Measurements from ENCODE around the gene MROH9.

MROH9 gene

GRCh38 chr1:171081763-171082201 lies 146.4 kb downstream of the MROH9 start:
- no peak for DNase-seq (ENCODE audit: low read depth in 3 of 3)

- DNase-seq (ENCODE audit: low read depth in 3 of 3), result no peak
Observed at GRCh38 chr1:171082606-171083005, 147.3 kb downstream of the MROH9 start.

DNA sequence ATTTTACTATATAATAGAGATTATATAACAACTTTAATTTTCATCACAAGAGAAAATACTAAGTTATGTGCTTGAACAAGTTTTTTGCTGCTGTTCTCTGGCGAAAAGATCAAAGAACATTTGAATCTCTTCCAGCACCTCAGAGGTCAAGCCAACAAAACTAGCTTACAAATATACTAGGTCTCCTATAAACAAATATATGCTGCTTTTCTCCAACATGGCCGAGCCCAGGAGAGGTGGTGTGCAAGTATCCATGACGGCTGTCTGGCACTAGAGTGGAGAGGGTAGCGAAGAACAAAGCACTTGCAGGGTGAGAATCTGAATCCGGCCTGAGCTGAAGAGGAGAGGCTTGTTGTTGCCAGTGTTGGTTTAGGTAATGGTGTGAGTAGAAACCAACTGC lies 147.9 kb downstream of the MROH9 start:
- DNase-seq (ENCODE audit: low read depth in 3 of 3), result no peak

DNA sequence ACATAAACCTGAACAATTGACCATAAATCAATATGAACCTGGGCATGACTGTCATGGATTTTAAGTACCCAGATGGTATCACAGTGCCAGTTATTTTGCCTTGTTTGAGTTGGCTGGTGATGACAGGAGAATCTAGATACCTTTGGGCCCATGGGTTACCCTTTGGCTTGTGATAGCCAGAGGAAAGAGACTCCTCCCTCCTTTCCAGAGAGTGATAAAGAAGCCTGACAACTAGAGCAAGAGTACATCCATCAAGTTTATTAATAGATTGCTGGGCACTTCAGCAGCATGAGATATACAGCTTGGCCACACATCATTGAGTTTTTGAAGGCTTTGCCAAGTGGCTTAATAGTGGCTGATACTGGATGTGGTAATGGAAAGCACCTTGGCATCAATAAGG lies 148.8 kb downstream of the MROH9 start:
- DNase-seq (ENCODE audit: low read depth in 3 of 3), result no peak

DNA sequence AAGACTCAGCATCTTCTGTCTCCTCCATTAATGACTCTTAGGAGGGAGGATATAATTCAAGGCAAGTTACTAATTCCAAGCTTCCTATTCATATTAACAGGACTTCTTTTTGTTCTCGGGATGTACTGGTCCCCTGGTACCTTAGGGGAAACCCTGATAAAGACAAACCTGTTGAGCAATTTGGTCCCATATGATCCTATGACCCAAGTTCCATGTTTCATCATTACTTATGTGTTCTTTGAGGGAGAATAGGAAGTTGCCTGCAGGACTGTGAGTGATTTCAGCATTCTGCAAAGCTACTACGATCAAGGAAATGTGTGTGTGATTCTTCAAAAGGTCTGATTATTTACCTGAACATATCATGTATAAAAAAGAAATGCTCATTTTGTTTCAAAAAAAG lies 149.5 kb downstream of the MROH9 start:
- no peak for DNase-seq (ENCODE audit: low read depth in 3 of 3)

- no peak for DNase-seq (ENCODE audit: low read depth in 3 of 3)
Observed at GRCh38 chr1:171087896-171088295, 152.6 kb downstream of the MROH9 start.

- DNase-seq (ENCODE audit: low read depth in 3 of 3), result no peak
Observed at GRCh38 chr1:171090604-171091003, 155.3 kb downstream of the MROH9 start, which contains the start of gene FMO3. Gene FMO3, plus strand, starts transcription at chr1:171090905. Its CDS starts 1,754 bp downstream, at chr1:171092659.

DNA sequence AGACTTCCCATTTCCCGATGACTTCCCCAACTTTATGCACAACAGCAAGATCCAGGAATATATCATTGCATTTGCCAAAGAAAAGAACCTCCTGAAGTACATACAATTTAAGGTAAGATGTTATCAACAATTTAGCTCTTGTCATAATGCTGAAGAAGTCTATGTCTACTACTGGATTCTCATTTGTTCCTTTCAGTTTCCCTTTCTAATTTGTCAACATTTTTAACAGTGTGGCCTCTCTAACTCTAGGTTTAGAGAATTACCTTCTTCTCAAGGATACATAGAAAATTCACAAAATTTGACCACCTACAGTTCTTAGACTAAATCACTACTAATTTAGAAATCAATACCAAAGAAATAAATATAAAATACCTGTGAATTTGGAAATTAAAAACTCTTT lies 168.5 kb downstream of the MROH9 start:
- DNase-seq (ENCODE audit: low read depth in 3 of 3), result no peak

DNA sequence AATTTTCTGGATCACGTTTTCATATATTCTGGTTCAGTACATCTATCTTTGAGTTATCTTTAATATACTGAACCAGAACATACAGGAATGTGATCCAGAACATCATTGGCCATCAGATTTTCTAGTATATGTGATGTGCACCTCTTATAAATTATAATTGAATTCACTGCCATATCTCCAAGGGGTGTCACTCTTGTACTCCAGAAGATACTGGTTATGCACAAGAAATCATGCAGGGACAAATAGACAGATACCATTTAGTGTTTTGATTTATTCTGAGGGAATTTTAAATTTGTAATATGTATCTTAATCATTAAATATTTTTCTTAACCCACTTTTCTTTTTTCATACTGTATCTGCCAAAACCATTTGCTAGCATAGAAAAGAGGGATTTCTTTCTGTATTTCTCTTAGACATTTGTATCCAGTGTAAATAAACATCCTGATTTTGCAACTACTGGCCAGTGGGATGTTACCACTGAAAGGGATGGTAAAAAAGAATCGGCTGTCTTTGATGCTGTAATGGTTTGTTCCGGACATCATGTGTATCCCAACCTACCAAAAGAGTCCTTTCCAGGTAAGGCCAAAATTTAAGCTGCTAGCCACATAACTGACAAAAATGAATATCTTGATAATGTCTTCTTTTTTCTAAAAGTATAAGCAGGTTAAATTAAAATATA lies 172.1 kb downstream of the MROH9 start:
- DNase-seq (ENCODE audit: low read depth in 3 of 3), result no peak

DNA sequence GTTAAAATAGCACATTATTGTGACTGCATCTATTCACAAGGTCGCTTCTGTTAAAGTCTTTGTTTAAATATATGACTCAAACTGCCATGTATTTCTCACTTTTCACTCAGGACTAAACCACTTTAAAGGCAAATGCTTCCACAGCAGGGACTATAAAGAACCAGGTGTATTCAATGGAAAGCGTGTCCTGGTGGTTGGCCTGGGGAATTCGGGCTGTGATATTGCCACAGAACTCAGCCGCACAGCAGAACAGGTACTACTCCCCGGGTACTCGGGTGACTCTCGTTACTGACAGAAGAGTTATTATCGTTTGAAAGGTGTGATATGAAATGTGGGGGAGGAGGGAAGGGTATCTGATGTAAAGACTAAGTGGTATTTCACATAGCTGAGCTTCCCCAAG lies 172.6 kb downstream of the MROH9 start:
- DNase-seq (ENCODE audit: low read depth in 3 of 3), result no peak

DNA sequence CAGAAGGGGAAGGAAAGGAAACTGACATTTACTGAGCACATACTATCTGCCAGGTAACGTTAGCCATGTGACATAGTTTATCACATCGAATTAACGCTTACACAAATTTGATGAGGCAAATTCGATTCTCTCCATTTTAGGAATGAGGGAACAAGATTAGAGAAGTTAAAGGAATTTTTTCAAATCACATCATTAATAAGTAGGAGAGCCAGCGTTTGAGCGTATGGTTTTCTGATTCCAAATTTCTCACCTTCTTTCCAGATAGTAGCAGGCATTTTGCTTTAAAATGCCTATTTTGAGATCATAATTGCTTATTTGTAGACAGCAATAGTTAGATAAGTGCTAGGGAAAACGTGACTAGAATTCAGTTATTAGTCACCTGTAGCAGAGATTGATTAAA lies 174.6 kb downstream of the MROH9 start:
- DNase-seq (ENCODE audit: low read depth in 3 of 3), result no peak

GRCh38 chr1:171110621-171111326 lies 175.4 kb downstream of the MROH9 start:
- no peak for DNase-seq (ENCODE audit: low read depth in 3 of 3)

- DNase-seq (ENCODE audit: low read depth in 3 of 3), result no peak
Observed at GRCh38 chr1:171112119-171112518, 176.8 kb downstream of the MROH9 start.

GRCh38 chr1:171113382-171113781 lies 178.0 kb downstream of the MROH9 start:
- DNase-seq (ENCODE audit: low read depth in 3 of 3), result no peak
